Midbrain (tissue), 1 donor: ENCODE data around the gene KRT2.
"Not testable (repeated sequence)": the region's sequence is repeated elsewhere in the genome, so short reads cannot be mapped to it uniquely, and the experiment has no call there.

Source experiments
- DNase-seq: peaks from one replicate; lab custom pipeline; 2025; lab: John Stamatoyannopoulos, UW

The KRT2 gene

DNA sequence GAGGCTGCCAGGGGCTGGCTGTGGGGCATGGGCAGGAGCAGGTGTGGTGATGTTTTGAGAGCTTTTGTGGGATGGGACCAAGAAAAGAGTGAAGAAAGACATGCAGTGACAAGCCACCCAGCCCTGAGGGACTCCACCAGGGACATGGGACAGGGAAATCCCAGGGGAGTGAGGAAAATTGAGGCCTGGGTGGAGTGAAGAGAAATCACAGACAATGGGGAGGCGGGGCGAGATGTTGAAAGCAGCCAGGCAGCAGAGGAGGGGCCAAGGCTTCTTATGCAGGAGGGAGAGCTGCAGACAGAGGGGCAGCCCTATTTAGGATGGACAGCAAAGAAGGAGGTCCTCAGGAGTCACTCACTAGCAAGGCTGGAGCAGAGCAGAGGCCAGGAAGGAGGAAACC, 32.4 kb upstream of the KRT2 start:
- no peak for DNase-seq

- no peak for DNase-seq
These were observed 31.7 kb upstream of the KRT2 start for GRCh38 chr12:52683575-52684300.

- DNase-seq = no peak
These were observed 31.0 kb upstream of the KRT2 start for GRCh38 chr12:52682938-52683574.

DNA sequence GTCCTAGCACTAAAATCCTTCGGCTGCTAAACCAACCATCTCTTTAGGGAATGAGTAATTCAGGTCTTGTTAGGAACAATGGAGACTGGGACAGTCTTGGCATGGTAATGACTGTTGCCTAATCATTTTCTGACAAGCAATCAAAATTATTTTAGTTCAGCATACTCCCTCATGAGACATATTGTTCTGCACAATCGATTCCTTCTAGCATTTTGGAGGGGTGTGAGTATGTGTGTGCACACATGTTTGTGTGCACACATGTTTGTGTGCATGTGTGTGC, 30.3 kb upstream of the KRT2 start:
- DNase-seq = no peak

GRCh38 chr12:52681526-52682380, 29.7 kb upstream of the KRT2 start:
- no peak for DNase-seq

GRCh38 chr12:52680363-52680762, 28.4 kb upstream of the KRT2 start, which contains the start of gene KRT1:
KRT1 (minus strand) TSS chr12:52680407; CDS start chr12:52680348, 59 bp downstream.
- DNase-seq = no peak

GRCh38 chr12:52679875-52680274, 27.9 kb upstream of the KRT2 start:
- no peak for DNase-seq

GRCh38 chr12:52677671-52678070, 25.7 kb upstream of the KRT2 start:
- DNase-seq = no peak

- no peak for DNase-seq
These were observed 25.1 kb upstream of the KRT2 start for GRCh38 chr12:52677126-52677525.

- no peak for DNase-seq
These were observed 24.2 kb upstream of the KRT2 start for GRCh38 chr12:52676163-52676562.

DNA sequence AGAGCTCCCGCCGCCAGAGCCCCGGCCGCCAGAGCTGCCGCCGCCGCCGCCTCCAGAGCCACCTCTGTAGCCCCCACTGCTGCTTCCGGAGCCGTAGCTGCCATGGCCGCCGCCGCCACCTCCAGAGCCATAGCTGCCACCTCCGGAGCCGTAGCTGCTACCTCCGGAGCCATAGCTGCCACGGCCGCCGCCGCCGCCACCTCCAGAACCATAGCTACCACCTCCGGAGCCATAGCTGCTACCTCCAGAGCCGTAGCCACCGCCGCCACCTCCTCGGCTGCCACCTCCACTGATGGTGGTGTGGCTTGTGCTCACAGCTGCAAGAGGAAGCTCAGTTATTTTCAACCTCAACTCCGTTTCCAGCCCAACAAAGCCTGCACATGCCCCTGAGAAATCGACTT, 23.3 kb upstream of the KRT2 start:
- no peak for DNase-seq

DNA sequence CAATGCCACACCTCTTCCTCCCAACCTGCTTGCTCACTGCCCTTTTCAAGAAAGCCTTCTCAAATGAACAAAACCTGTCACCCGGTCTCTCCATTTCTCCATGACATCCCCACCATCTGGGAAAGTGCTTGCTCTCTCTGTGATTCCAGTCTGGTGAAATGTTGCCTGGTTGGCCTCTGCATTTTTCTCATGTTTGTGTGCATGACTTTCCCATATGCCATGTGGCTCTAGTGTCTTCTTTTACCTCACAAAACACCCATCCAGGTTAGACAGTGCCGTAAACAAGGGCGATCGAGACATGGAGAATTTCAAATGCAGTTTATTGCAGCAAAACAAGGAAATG, 22.4 kb upstream of the KRT2 start:
- DNase-seq = no peak

DNA sequence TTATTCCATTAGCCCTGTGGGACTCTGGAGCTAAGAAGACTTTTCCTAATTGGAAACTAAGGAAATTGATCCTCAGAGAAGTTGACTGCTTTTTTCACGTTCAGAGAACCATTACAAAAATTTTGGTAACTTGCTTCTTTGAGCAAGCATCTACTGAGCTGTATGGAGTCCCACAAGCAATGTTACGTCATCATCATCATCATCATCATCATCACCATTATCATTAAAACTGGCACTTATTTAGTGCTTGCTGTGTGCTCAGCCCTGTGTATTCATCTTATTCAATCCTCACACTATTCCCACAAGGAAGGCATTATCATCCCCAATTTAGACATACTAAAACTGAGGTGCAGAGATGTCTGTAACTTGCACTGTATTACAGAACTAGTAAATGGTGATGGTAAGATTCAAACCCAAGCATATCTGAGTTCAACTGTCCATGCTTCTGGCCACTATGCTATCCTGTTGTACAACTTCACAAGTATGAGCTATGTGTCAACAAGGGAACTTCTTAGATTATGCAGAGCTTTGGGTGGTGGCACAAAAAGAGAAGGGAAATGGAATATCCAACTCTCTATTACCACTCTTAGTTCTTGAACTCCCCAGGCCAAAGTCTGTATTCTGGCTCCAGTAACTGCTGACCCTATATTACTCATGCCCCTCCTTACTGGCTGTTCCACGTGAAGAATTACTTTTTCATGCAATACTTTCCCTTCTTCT, 21.9 kb upstream of the KRT2 start:
- no peak for DNase-seq

- DNase-seq = no peak
These were observed 21.2 kb upstream of the KRT2 start for GRCh38 chr12:52673217-52673616.

GRCh38 chr12:52672321-52672933, 20.4 kb upstream of the KRT2 start:
- DNase-seq = no peak

- no peak for DNase-seq
These were observed 18.9 kb upstream of the KRT2 start for GRCh38 chr12:52670961-52671360.

DNA sequence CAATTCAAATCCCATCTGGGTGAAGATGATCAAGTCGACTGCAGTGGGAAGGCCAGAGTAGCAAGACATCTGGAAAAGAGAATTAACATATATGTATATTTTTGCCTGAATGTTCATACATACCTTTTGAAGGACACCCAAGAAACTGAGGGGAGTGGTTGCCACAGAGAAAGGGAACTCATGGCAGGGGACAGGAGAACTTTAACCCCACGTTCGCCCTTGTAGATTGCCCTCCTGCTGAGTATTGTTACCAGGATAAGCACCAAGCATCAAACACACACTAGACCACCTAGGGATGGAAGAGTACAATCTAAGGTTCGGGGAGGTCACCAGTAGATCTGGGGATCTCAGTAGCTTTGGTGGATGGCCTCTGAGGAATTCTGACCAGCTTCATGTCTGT, 18.5 kb upstream of the KRT2 start:
- DNase-seq = no peak

GRCh38 chr12:52669941-52670340, 17.9 kb upstream of the KRT2 start:
- DNase-seq = not testable (repeated sequence)

DNA sequence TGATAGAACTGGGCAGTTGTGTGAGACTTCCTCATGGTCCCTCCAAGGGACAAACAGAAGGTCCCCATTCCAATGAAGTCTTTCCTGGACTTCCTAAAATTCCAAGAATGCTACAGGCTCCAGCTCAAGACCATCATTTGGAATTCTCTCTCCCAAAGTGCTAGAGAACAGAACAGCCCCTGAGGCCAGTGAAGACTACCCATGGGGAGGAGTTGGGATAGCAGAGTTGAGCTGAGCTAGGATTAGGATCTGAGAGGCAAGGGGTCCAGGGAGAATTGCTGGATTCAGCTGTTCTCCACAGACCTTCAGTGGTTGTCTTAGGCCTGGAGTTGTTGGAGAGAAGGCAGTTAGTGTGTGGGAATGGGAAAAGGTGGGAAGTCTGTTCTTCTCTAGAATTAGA, 17.4 kb upstream of the KRT2 start:
- no peak for DNase-seq

DNA sequence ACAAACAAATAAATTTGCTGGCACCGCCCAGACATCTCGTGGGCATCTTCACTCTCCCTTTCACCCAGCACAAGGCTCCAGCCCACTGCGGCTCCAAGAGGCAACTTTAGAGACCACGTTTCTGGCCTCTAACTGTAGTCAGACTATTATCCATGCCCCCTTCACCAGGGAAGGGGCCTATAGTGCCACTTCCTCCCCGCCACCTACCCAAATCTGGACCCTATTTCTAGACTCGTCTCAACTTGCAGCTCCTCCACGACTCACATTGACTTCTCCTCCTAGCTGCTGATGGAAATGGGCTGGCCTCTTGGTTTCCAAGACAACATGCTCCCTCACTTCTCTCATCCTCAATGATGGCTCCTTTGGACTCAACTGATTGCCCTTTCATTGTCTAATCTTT, 15.9 kb upstream of the KRT2 start:
- DNase-seq = no peak

GRCh38 chr12:52667509-52667908, 15.5 kb upstream of the KRT2 start:
- no peak for DNase-seq

DNA sequence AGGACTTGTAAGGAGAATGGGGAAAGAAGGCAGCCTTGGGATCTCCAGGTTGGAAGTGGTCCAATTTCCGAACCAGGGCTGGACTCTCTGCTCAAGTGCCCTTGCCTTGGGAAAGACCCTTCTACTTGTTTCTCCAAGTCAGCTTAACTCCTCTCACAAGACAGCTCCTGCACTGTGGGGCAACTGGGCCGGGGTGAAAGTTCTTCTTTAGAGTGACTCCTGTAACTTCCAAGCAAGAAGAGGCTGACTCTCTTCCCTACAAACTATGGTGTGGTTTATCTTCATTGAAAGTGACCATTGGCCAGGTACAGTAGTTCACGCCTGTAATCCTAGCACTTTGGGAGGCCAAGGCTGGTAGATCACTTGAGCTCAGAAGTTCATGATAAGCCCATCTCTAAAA, 14.5 kb upstream of the KRT2 start:
- no peak for DNase-seq
